ENCODE results near the gene HDAC9. TPM values are rescaled to one million over a fixed set of nuclear protein-coding genes. Genes with fewer than 3 reads are reported as not detected.

The HDAC9 gene
- total RNA-seq, 4 donors from 2014 or later: 1.2 to 8.0 (median 1.6) TPM

- 68 to 83% methylated on average over 3 of the region's 3 CpGs for WGBS, 2 donors
- Histone ChIP-seq H3K4me1 (no peaks in the 10 kb centered on the region), H3K36me3 (no peaks in the 10 kb centered on the region), H3K27ac (no peak overlapping the region), H3K4me3 (no peak overlapping the region), H3K27me3 (no peaks in the 10 kb centered on the region), H3K9me3 (no peaks in the 10 kb centered on the region)
- intact Hi-C loops (cut with DNase I): no loop called here
- TF ChIP-seq CTCF (IDR thresholded peaks at IDR 0.05): no peak
- TF ChIP-seq POLR2A (IDR thresholded peaks at IDR 0.05): no peak
- DNase-seq: no peak
Observed at GRCh38 chr7:18877874-18878273, 382.3 kb downstream of the HDAC9 start.

- TF ChIP-seq POLR2A (IDR thresholded peaks at IDR 0.05): no peak
- TF ChIP-seq CTCF (IDR thresholded peaks at IDR 0.05): no peak
- no peak overlapping the region for H3K4me3 ChIP-seq
- DNase-seq: no peak
- H3K36me3 ChIP-seq: no peaks in the 10 kb centered on the region
- H3K27ac ChIP-seq: no peak overlapping the region
- peaks cover 0 to 17% (median 0%) of the 10 kb centered on the region in 3 donors for H3K4me1 ChIP-seq
- H3K27me3 ChIP-seq: no peaks in the 10 kb centered on the region
- H3K9me3 ChIP-seq: no peaks in the 10 kb centered on the region
- intact Hi-C loops (cut with DNase I): no loop called here
- WGBS, 2 donors: 68 to 89% methylated on average over 4 of the region's 4 CpGs
Observed at GRCh38 chr7:18886832-18887231, 391.3 kb downstream of the HDAC9 start.

GRCh38 chr7:18889436-18889835, 393.9 kb downstream of the HDAC9 start:
- Histone ChIP-seq H3K36me3 (no peaks in the 10 kb centered on the region), H3K4me1 (peaks cover 0 to 17% (median 0%) of the 10 kb centered on the region in 3 donors), H3K27me3 (no peaks in the 10 kb centered on the region), H3K4me3 (no peak overlapping the region), H3K9me3 (no peaks in the 10 kb centered on the region), H3K27ac (no peak overlapping the region)
- intact Hi-C loops (cut with DNase I): no loop called here
- 27 to 60% methylated on average over 1 of the region's 1 CpG for WGBS, 2 donors
- TF ChIP-seq CTCF (IDR thresholded peaks at IDR 0.05) (no peak), POLR2A (IDR thresholded peaks at IDR 0.05) (no peak)
- no peak for DNase-seq

- WGBS, 2 donors: 19 to 21% methylated on average over 2 of the region's 2 CpGs
Observed at GRCh38 chr7:18890134-18890533, 394.6 kb downstream of the HDAC9 start.

More at GRCh38 chr7:18890134-18890533, 394.6 kb downstream of the HDAC9 start:
- no peaks in the 10 kb centered on the region for H3K27me3 ChIP-seq
- peaks cover 0 to 20% (median 0%) of the 10 kb centered on the region in 3 donors for H3K4me1 ChIP-seq
- no peak overlapping the region for H3K27ac ChIP-seq
- H3K36me3 ChIP-seq: no peaks in the 10 kb centered on the region
- H3K9me3 ChIP-seq: no peaks in the 10 kb centered on the region
- intact Hi-C loops (cut with DNase I): no loop called here
- H3K4me3 ChIP-seq: no peak overlapping the region
- no peak for DNase-seq
- TF ChIP-seq CTCF (IDR thresholded peaks at IDR 0.05) (no peak), POLR2A (IDR thresholded peaks at IDR 0.05) (no peak)
